Measurements from ENCODE around the gene CASP3. TPM values are rescaled to one million over a fixed set of nuclear protein-coding genes. Genes with fewer than 3 reads are reported as not detected.

Gene CASP3
- 37.9 and 44.0 TPM in 2 replicates for total RNA-seq (2014; rRNA removed; shearing (Covaris generic))

GRCh38 chr4:184649026-184649970, at the start of gene CASP3, which contains the start of gene PRIMPOL:
TSS of gene CASP3 (minus strand) at chr4:184649447. CDS start at chr4:184638453, 10,994 bp downstream.
TSS of gene PRIMPOL (plus strand) at chr4:184649738. CDS start at chr4:184657141, 7,403 bp downstream.
- peaks cover 3% of the 10 kb centered on the region; the same call in 1 of the 2 replicates for H3K36me3 ChIP-seq
- no peaks in the 10 kb centered on the region for H3K9me3 ChIP-seq (replicated peaks)
- peak within 1 kb of the TSS; percentile 98 for H3K27ac ChIP-seq
- DNase-seq, result peak; percentile 93 to 94
- H3K27me3 ChIP-seq, result no peaks in the 10 kb centered on the region
- H3K4me1 ChIP-seq, result peaks cover 12% of the 10 kb centered on the region
- peak within 1 kb of the TSS; percentile 97 for H3K4me3 ChIP-seq

GRCh38 chr4:184697956-184698355, 48.7 kb upstream of the CASP3 start:
- Histone ChIP-seq H3K36me3 (peaks cover 48% of the 10 kb centered on the region), H3K27me3 (no peaks in the 10 kb centered on the region), H3K9me3 (replicated peaks) (no peaks in the 10 kb centered on the region), H3K27ac (no peak overlapping the region), H3K4me1 (no peaks in the 10 kb centered on the region), H3K4me3 (no peak overlapping the region)
- no peak for DNase-seq

DNA sequence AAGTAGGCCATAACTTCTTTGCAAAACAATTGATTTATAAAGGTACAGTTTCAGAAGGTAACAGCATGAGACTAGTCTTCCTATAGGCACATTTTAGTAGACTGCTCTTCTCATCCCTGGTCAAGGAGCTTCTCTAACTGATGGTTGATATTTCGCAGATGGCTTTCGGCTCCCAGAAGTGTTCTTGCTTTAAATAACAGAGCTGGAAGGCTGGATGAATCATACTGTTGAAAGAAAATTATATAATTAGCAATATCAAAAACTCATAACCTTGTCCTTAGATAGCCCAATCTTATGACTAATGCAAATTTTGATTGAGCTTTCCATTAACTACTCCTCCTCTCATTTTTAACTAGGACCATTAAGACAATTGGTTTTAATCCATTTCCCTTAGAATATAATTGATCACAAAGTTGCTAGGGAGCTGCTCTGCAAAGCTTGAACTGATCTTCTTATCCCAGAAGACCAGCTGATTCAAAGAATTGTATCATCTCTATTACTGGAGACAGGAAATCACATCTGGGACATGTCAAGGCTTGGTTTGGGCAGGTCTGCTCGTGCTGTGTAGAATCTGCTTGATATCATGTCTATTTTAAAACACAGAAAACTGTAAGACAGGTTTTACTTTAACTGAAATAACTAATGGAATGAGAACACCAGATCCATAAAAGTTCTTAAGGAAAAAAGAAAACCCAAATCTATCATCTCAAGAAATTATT, 46.1 kb upstream of the CASP3 start:
- Histone ChIP-seq H3K4me3 (no peak overlapping the region), H3K4me1 (no peaks in the 10 kb centered on the region), H3K36me3 (peaks cover 33% of the 10 kb centered on the region), H3K27me3 (no peaks in the 10 kb centered on the region), H3K9me3 (replicated peaks) (no peaks in the 10 kb centered on the region), H3K27ac (no peak overlapping the region)
- DNase-seq, result no peak

GRCh38 chr4:184694412-184694956, 45.2 kb upstream of the CASP3 start:
- Histone ChIP-seq H3K27ac (no peak overlapping the region), H3K36me3 (peaks cover 32% of the 10 kb centered on the region), H3K27me3 (no peaks in the 10 kb centered on the region), H3K4me1 (no peaks in the 10 kb centered on the region), H3K9me3 (replicated peaks) (no peaks in the 10 kb centered on the region), H3K4me3 (no peak overlapping the region)
- no peak for DNase-seq

- no peaks in the 10 kb centered on the region for H3K4me1 ChIP-seq
- no peak for DNase-seq
- no peaks in the 10 kb centered on the region for H3K27me3 ChIP-seq
- no peak overlapping the region for H3K27ac ChIP-seq
- peaks cover 32% of the 10 kb centered on the region for H3K36me3 ChIP-seq
- H3K9me3 ChIP-seq (replicated peaks), result no peaks in the 10 kb centered on the region
- no peak overlapping the region for H3K4me3 ChIP-seq
Measured at GRCh38 chr4:184693056-184693455, 43.8 kb upstream of the CASP3 start.

DNA sequence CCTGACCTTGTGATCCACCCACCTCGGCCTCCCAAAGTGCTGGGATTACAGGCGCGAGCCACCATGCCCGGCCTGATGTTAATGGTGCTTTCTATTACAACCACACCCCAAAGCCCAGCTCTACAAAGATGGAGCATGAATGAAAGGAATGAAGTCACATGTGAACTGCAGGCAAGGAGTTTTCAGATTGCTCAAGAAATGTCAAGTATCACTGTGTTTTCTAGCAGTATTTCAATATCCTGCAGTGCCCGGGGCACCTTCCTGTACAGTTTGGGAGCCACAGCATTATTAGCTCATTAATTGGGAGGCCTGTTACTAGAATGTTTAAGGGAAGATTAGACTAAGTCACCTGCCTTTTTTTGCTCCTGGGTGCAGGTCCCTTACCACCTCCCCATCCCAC, 40.4 kb upstream of the CASP3 start:
- no peaks in the 10 kb centered on the region for H3K9me3 ChIP-seq (replicated peaks)
- DNase-seq, result no peak

DNA sequence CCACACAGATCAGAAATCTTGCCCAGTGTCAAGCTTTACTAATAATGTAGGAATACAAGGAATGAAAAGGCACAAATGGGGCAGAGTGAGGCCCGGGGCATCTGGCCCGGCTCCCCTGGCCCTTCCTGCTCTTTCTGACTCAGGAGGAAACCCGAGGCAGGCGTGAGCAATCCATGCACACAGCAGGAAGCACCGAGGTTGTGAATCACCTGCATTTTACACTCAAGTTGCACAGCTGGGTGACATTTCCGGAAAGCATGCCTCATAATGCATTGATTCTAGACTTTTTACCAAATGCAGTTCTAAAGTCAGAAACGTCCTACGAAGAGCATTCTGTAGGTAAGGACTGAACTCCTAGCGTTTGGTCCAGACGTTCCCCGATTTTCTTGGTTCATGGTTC, 39.2 kb upstream of the CASP3 start:
- Histone ChIP-seq H3K36me3 (peaks cover 6% of the 10 kb centered on the region), H3K4me3 (no peak overlapping the region), H3K9me3 (replicated peaks) (no peaks in the 10 kb centered on the region), H3K27ac (no peak overlapping the region), H3K27me3 (no peaks in the 10 kb centered on the region), H3K4me1 (no peaks in the 10 kb centered on the region)
- peak in 1 of 2 experiments; percentile 3 for DNase-seq

More for the DNA sequence above, 40.4 kb upstream of the CASP3 start:
- H3K4me1 ChIP-seq, result no peaks in the 10 kb centered on the region
- peaks cover 18% of the 10 kb centered on the region for H3K36me3 ChIP-seq
- H3K4me3 ChIP-seq, result no peak overlapping the region
- H3K27ac ChIP-seq, result no peak overlapping the region
- H3K27me3 ChIP-seq, result no peaks in the 10 kb centered on the region

DNA sequence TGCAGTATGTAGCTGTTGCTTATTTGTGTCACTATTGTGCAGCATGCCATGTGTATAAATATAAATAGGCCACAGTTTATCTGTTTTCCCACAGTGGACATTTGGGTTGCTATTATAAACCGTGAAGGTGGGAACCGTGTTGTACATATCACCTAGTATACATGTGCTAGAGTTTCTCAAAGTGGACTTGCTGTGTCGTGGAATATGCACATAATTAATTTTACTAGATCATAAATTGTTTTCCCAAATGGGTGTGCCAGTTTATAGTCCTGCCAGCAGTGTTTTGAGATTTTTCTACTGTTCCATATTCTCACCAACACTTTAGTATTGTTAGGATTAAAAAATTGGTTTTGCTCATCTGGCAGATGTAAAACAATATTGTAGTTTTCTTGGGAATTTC, 38.8 kb upstream of the CASP3 start:
- Histone ChIP-seq H3K27ac (no peak overlapping the region), H3K36me3 (peaks cover 4% of the 10 kb centered on the region), H3K27me3 (no peaks in the 10 kb centered on the region), H3K4me3 (no peak overlapping the region), H3K4me1 (no peaks in the 10 kb centered on the region), H3K9me3 (replicated peaks) (no peaks in the 10 kb centered on the region)
- no peak for DNase-seq

DNA sequence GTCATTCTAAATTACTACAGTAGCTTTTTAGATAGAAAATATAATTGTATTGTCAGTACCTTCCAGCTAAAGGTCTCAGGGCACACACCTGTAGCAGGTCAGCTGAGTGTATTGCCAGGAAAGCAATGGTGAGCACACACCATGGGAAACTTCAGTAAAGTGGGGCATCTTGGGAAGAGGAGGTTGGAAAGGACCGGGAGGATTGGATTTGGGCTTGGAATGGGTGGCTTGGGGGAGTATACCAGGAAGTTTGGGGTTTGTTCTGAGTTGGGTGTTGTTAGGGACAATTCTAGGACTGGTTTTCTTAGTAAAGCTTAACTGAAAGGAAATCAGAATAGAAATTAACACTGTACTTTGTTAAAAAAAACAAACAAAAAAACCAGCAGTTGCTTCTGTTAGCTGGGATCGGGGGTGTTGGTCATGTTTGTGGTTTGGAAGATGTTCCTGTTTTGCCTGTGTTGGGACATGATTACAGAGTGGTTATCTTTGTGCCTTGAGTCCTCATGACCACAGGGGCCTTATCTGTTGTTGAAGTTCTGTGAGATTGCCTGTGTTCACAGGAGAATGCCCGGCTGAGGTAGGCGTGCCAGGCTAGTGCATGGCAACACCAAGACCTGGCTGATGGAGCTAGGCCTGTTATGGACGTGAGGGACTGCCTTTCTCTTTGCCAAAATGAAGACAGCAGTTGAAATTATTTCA, 35.4 kb upstream of the CASP3 start:
- no peaks in the 10 kb centered on the region for H3K9me3 ChIP-seq (replicated peaks)
- H3K4me1 ChIP-seq, result no peaks in the 10 kb centered on the region
- DNase-seq, result no peak
- no peaks in the 10 kb centered on the region for H3K27me3 ChIP-seq
- no peak overlapping the region for H3K27ac ChIP-seq
- no peaks in the 10 kb centered on the region for H3K36me3 ChIP-seq
- no peak overlapping the region for H3K4me3 ChIP-seq

GRCh38 chr4:184681916-184682315, 32.7 kb upstream of the CASP3 start:
- H3K4me1 ChIP-seq, result no peaks in the 10 kb centered on the region
- 0 out of 2 replicates have a peak, but pooled peaks cover 5% of the 10 kb centered on the region for H3K36me3 ChIP-seq
- no peaks in the 10 kb centered on the region for H3K27me3 ChIP-seq
- H3K27ac ChIP-seq, result no peak overlapping the region
- no peak overlapping the region for H3K4me3 ChIP-seq
- H3K9me3 ChIP-seq (replicated peaks), result no peaks in the 10 kb centered on the region
- DNase-seq, result no peak

- no peaks in the 10 kb centered on the region for H3K4me1 ChIP-seq
- no peak for DNase-seq
- H3K27me3 ChIP-seq, result no peaks in the 10 kb centered on the region
- no peak overlapping the region for H3K27ac ChIP-seq
- no peak overlapping the region for H3K4me3 ChIP-seq
- no peaks in the 10 kb centered on the region for H3K9me3 ChIP-seq (replicated peaks)
- 0 out of 2 replicates have a peak, but pooled peaks cover 5% of the 10 kb centered on the region for H3K36me3 ChIP-seq
Measured at GRCh38 chr4:184680698-184681097, 31.5 kb upstream of the CASP3 start.

DNA sequence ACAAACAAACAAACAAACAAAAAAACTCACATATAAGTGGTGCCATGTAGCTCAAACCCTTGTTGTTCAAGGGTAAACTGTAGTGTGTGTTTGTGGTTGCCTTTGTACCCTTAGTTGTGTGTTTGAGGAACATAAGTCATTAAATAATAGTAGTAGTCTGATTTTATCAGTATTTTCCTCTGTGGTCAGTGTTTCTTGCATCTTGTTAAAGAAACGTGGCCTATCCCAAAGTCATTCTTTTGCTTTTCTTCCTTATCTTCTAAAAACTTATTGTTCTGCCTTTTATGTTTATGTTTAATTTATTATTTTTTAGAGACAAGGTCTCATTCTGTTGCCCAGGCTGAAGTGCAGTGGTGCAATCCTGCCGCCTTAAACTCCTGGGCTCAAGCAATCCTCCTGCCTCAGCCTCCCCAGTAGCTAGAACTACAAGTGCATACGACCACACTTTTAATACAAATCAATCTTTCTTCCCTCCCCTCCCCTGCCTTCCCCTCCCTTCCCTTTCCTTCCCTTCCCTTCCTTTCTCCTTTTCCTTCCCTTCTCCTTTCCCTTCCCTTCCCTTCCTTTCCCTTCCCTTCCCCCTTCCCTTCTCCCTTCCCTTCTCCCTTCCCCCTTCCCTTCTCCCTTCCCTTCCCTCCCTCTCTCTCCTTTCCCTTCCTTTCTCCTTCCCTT, 26.7 kb upstream of the CASP3 start:
- H3K36me3 ChIP-seq, result 0 out of 2 replicates have a peak, but pooled peaks cover 5% of the 10 kb centered on the region
- no peak for DNase-seq
- H3K4me3 ChIP-seq, result no peak overlapping the region
- H3K27ac ChIP-seq, result no peak overlapping the region
- H3K9me3 ChIP-seq (replicated peaks), result no peaks in the 10 kb centered on the region
- H3K27me3 ChIP-seq, result no peaks in the 10 kb centered on the region
- no peaks in the 10 kb centered on the region for H3K4me1 ChIP-seq

GRCh38 chr4:184675018-184675417, 25.8 kb upstream of the CASP3 start:
- Histone ChIP-seq H3K27ac (no peak overlapping the region), H3K36me3 (0 out of 2 replicates have a peak, but pooled peaks cover 5% of the 10 kb centered on the region), H3K4me1 (no peaks in the 10 kb centered on the region), H3K9me3 (replicated peaks) (no peaks in the 10 kb centered on the region), H3K4me3 (no peak overlapping the region), H3K27me3 (no peaks in the 10 kb centered on the region)
- DNase-seq, result no peak

DNA sequence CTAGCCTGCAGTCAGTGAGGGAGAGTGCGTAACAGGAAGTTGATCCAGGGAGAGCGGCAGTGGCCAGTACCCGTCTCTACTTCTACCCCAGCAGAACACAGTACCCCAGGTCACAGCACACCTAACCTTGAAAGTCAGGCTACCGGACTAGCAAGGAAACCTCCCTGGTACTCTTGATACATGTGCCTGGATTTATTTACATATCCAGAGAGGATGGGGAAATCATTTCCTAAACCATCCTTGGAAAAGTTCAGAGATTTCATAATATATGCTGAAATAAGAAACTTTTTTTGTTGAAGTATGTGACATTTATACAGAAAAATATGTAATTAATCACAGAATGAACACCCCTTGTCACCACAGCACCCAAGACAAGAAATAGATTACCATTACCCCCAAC, 24.8 kb upstream of the CASP3 start:
- Histone ChIP-seq H3K36me3 (0 out of 2 replicates have a peak, but pooled peaks cover 2% of the 10 kb centered on the region), H3K27ac (no peak overlapping the region), H3K27me3 (no peaks in the 10 kb centered on the region), H3K4me3 (no peak overlapping the region), H3K4me1 (no peaks in the 10 kb centered on the region), H3K9me3 (replicated peaks) (no peaks in the 10 kb centered on the region)
- DNase-seq, result no peak
